ENCODE data around the gene DDX51.

DDX51 gene

DNA sequence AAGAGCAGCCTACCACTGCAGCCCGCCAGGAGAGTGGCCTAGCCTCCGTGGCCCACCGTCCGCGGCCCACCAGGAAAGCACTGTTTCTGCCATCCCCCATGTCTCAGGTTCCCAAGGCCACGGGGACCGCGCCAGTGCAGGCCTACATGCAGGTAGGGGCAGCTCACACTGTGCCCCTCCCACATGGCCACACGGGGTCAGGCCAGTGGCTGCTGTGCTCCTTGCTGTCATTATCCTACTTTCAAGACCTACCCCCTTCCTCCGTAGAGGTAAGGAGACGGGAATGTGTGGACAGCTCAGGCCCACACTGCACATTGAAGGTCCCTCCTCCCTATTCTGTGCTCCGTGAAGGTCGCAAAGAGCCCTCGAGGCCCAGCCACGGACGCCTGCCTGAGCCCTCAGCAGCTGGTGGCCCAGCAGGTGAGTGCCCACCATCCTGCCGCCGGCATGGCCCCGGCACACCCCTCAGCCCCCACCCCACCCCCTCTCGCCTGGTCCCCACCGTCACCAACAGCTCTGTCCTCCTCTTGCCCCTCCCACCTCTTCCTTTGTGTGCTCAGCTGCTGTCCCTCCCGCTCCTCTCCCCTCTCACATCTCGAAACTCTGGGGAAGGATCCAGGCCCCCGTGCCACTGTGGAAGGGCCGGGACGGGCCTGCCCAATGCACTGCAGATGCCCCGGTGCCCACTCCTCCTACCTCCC, 10.0 kb downstream of the DDX51 start:
- FAIRE-seq (no peak), DNase-seq (ENCODE audit: insufficient read length, low spot score) (no peak)
- TF ChIP-seq, protein P1, sequence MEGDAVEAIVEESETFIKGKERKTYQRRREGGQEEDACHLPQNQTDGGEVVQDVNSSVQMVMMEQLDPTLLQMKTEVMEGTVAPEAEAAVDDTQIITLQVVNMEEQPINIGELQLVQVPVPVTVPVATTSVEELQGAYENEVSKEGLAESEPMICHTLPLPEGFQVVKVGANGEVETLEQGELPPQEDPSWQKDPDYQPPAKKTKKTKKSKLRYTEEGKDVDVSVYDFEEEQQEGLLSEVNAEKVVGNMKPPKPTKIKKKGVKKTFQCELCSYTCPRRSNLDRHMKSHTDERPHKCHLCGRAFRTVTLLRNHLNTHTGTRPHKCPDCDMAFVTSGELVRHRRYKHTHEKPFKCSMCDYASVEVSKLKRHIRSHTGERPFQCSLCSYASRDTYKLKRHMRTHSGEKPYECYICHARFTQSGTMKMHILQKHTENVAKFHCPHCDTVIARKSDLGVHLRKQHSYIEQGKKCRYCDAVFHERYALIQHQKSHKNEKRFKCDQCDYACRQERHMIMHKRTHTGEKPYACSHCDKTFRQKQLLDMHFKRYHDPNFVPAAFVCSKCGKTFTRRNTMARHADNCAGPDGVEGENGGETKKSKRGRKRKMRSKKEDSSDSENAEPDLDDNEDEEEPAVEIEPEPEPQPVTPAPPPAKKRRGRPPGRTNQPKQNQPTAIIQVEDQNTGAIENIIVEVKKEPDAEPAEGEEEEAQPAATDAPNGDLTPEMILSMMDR (IDR thresholded peaks at IDR 0.05; ENCODE audit: insufficient read depth, missing control alignments) = no peak

DNA sequence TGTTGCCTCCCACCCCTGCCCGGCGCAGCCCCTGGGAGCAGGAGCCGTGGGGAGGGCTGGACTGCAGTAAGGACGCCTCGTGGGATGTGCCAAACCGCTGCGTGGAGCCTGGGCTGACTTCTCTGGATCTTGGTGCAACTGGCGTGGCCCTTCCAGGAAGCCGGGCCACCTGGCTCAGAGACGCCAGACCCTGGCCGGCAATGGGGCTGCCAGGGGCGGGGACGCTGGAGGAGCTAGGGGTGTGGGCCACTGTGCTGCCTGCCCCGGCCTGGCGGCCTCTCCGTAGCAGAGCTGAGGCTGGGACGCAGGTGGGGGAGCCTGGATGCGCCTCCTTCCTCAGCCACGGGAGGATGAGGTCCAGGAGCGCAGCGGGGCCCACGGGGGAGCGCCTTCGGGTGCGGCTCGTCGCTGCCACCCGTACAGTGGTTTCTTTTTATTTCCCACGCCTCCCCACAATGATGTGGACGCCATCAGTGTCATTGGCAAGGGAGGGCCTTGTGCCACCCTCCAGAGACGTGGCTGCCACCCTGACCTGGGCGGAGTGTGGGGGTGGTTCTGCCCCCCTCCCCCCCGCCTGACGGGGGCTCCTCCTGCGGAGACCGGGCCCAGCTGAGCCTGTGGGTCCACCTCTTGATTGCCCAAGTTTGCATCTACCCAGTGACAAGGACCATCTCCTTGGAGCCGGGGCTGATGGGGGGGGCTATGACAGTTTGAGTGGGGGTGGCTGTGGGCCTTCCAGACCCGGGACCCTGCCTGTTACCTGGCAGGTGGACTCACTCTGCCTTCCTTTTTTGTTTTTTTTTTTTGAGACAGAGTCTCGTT, 11.3 kb downstream of the DDX51 start:
- TF ChIP-seq, protein P1 (IDR thresholded peaks at IDR 0.05; ENCODE audit: insufficient read depth, missing control alignments) = no peak
- DNase-seq (ENCODE audit: insufficient read length, low spot score) (no peak), FAIRE-seq (no peak)

DNA sequence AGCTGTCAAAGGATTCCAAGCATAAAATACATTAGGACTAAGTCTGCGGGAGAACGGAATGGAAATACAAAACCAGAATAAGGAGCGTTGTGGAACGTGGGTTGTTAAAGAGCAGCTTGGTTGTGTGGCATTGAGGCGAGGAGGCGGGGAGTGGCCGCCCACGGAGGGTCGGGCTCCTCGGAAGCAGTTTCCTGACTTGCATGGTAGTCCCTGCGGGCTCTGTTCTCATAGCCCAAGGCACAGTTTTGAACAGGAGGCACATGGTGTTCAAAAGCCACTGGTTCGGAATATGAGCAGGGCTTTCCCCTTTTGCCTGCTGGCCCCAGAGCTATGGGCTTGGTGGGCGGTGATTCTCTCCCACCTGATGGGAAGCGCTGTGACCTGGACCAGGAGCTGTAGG, 12.2 kb downstream of the DDX51 start:
- FAIRE-seq = no peak
- no peak for DNase-seq (ENCODE audit: insufficient read length, low spot score)
- TF ChIP-seq, protein P1 (IDR thresholded peaks at IDR 0.05; ENCODE audit: insufficient read depth, missing control alignments) = no peak

DNA sequence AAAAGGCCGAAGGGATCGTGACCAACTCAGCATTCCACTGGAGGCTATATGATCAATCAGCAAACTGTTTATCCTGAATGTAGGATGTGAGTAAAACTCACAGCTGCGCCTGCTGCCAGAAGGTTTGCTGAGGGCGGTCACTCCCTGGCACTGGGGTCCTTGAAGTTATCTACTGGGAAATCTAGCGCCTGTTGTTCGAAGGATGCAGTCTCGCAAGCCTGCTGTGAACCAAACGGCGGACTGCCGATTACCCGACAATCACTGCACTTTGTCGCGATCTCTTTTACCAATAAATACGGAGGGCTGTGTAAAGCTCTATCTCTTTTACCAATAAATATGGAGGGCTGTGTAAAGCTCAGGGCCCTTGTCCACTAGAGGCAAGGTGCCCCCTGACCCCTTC, 12.9 kb downstream of the DDX51 start:
- DNase-seq (ENCODE audit: insufficient read length, low spot score) (no peak), FAIRE-seq (no peak)
- TF ChIP-seq, protein P1 (IDR thresholded peaks at IDR 0.05; ENCODE audit: insufficient read depth, missing control alignments) = no peak

DNA sequence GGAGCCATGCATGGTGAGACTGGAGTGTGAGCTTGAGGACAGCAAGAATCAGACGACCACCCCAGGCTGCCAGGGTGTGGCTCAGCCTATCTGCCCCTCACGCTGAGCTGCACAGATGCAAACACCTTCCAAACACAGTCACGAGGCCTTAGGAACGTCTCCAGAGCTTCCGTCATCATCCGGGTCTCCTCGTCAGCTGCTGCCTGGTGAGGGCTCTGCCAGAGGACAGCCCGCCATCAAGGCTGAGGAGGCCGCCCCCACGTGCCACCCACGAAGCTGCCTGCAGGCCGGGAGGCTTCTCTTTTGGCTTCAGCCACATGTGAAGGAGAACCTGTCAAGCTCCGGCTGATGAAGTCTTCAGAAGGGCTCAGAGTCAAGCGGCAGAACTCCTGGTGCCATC, 13.4 kb downstream of the DDX51 start:
- DNase-seq (ENCODE audit: insufficient read length, low spot score) (no peak), FAIRE-seq (no peak)
- TF ChIP-seq, protein P1 (IDR thresholded peaks at IDR 0.05; ENCODE audit: insufficient read depth, missing control alignments) = no peak

DNA sequence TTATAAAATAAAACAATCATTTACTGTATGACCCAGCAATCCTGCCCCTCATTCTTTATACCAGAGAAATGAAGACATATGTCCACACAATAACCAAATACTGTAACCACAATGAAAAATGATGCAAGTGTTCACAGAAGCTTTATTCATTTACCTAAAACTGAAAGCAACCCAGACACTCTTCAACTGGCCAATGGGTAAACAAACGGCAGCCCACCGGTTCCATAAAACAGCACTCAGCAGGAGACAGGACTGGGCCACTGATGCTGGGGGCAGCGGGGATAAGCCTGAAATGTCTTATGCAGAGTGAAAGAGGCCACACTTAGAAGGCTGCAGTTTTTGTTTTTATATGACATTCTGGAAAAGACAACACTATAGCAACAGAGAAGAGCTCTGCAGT, 15.1 kb downstream of the DDX51 start:
- no peak for DNase-seq (ENCODE audit: insufficient read length, low spot score)
- no peak for FAIRE-seq
- TF ChIP-seq, protein P1 (IDR thresholded peaks at IDR 0.05; ENCODE audit: insufficient read depth, missing control alignments) = no peak

DNA sequence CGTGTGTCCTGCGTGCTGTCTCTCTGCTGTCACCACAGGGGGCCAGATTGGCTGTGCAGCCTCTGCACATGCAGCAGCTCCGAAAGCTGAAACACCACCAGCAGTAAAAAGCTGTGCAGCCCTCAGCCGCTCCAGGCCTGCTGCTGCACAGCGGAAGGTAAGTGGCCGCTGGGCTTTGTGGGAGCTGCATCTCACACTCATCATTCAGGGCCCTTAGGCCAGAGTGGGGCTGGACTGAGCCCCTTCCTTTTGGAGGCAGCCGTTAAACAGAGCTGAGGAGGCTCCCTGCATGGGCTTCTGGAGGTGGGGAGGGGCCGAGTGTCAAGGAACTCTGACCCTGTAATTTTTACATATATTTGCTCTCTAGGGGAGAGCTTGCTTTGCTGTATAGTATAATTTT, 17.1 kb downstream of the DDX51 start:
- no peak for FAIRE-seq
- no peak for DNase-seq (ENCODE audit: insufficient read length, low spot score)
- TF ChIP-seq, protein P1 (IDR thresholded peaks at IDR 0.05; ENCODE audit: insufficient read depth, missing control alignments) = no peak

Measured in D721Med (cell line).